Measurements from ENCODE around the gene LPCAT1.
"Not testable (repeated sequence)": the region's sequence is repeated elsewhere in the genome, so short reads cannot be mapped to it uniquely, and the experiment has no call there.

LPCAT1 gene

DNA sequence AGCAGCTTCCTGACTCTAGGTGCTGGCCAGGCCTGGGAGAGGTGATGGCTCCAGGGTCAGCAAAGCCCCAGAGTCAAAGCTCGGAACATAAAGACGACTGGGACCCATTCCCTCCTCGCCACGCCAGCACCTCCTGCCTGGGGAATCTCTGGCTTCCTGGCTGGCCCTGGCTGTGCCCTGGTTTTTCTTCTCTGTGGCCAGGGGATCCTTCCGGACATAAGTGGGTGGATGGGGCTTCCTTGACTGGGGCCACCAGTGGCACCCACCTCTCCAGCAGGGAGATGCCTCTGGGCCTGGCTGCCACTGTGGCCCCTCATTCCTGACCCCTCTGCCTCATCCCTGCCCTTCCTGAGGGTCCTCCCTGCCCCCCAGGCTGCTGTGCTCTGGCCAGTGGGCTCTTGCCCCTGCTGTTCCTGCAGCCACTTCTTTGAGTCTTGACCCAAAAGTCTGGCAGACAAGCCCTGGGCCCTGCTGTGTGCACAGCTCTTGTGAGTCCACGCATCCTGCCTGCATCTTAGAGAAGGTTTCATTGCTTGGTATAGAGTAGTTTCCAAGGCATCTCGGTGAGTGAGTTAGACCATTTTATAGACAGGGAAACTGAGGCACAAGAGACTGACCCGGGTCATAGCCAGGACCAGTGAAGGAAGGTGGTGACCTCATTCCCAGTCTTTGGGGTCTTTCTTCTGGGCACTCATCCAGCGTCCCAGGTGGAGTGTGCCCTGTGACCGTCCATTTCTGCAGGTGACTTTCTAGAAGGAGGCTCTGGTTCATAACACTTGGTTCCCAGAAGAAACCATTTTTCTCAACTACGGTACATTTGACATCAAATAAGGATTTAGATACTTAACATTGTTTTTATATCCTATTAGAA lies 17.3 kb upstream of the LPCAT1 start:
- no peak for DNase-seq (ENCODE audit: low read depth)

- no peak for DNase-seq (ENCODE audit: low read depth)
Measured at GRCh38 chr5:1540166-1540565, 16.4 kb upstream of the LPCAT1 start.

DNA sequence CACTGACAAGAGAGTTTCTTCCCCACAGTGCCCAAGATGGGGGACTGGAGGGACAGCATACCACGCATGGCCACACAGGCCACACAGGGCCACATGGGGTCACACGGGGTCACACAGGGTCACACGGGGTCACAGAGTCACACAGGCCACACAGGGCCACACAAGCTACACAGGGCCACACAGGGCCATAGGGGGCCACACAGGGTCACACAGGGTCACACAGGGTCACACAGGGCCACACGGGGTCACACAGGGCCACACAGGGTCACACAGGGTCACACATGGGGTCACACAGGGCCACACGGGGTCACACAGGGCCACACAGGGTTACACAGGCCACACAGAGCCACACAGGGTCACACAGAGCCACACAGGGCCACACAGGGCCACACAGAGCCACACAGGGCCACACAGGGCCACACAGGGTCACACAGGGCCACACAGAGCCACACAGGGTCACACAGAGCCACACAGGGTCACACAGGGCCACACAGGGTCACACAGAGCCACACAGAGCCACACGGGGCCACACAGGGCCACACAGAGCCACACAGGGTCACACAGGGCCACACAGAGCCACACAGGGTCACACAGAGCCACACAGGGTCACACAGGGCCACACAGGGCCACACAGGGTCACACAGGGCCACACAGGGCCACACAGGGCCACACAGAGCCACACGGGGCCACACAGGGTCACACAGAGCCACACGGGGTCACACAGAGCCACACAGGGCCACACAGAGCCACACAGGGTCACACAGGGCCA lies 15.8 kb upstream of the LPCAT1 start:
- DNase-seq (ENCODE audit: low read depth): not testable (repeated sequence)

DNA sequence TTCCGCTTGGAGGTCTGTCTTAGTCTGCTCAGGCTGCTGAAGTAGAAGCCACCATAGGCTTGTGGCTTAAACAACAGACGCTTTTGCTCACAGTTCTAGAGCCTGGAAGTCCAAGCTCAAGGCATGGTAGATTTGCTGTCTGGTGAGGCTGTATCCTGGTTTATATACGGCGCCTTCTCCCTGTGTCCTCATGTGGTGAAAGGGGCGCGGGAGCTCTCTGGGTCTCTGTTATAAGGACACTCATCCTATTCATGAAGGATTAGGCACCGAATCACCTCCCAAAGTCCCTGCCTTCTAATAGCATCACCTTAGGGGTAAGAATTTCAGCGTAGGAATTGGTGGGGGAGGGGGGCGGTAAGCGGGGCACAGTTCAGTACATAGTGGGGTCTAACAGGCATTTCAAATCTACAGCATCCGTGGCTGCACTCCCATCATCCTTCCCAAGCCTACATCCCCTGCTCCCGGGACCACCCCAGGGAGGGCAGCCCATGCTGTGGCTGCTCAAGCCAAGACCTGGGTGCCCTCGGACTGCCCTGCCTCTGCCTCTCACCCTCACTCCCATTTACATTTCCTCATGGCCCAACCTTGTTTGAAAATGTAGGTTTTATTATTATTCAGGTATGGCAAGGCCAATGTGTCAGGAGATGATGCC lies 15.1 kb upstream of the LPCAT1 start:
- DNase-seq (ENCODE audit: low read depth): no peak

GRCh38 chr5:1538276-1538675 lies 14.5 kb upstream of the LPCAT1 start:
- no peak for DNase-seq (ENCODE audit: low read depth)

- DNase-seq (ENCODE audit: low read depth): no peak
Measured at GRCh38 chr5:1537603-1538154, 13.9 kb upstream of the LPCAT1 start.

DNA sequence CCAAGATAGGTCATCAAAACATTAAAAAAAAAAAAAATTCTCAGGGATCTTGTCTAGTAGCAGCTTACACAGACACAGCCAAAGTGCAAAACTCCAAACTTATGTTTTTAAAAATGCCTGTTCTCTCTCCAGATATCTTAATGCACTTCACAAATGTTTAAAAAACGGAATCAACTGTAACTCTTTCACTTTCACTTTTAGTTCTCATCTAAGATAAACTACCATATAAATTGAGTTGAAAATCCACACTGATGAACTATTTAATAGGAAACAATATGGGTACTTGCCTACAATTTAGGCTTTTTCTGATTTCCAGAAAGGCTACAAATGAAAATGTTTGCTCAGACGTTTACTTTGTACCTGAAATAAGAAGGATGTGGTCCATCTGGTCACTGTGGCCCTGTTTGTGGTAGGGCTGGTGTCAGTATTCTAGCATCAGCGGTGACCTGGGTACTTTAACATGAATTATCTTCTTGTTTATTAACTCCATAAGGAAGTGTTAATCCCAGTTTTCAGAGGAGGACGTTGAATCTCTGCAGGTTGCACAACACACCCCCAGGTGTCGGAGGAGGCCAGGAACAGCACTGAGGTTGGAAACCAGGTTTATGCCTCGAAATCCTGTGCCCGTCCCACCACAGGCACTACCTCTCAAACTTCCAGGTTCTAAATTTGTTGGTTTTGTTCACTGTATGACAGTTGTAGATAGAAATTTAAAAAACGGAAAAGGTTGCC lies 13.3 kb upstream of the LPCAT1 start:
- DNase-seq (ENCODE audit: low read depth): no peak

DNA sequence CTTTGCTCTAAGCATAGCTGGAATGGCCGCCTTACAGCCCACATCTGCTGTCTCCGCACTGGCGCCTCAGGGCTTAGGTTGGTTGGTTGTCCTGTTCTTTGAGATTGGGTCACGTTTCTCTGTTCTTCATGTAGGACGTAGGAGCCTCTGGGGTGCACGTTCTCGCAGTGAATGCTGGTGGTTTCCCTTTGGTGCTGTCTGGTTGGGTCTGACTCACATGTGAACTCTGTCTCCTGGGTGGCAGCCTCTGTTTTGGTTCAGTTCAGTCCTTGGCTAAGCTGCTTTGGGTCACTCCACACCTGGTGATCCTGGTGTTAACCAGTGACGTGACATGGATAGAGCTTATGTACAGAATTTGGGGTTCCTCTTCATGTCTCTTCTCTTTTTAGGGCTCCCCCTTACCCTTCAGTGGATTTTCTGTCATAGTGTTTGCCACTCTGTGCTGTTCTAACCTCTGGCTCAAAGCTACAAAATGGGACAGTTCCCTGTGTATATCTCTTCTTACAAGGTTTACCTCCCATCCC lies 12.6 kb upstream of the LPCAT1 start:
- no peak for DNase-seq (ENCODE audit: low read depth)

DNA sequence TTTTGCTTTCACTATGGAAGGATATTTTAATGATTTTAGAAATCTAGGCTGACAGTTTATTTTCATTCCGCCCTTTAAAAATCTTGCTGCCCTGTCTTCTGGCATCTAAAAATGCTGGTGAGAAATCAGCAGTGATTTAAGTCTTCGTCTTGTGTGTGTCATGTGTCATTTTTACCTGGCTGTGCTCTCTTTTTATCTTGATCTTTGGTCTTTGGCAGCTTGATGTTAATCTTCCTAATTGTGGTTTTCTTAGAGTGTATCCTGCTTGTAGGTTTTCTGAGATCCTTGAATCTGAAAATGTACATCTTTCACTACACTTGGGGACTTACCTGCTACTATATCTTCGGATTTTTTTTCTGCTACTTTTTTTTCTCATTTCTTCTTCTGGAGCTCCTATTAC lies 11.9 kb upstream of the LPCAT1 start:
- no peak for DNase-seq (ENCODE audit: low read depth)

- no peak for DNase-seq (ENCODE audit: low read depth)
Measured at GRCh38 chr5:1532384-1532783, 8.6 kb upstream of the LPCAT1 start.

GRCh38 chr5:1529498-1529897 lies 5.7 kb upstream of the LPCAT1 start:
- DNase-seq (ENCODE audit: low read depth): no peak

- no peak for DNase-seq (ENCODE audit: low read depth)
Measured at GRCh38 chr5:1527533-1528205, 3.9 kb upstream of the LPCAT1 start.

- no peak for DNase-seq (ENCODE audit: low read depth)
Measured at GRCh38 chr5:1526681-1527131, 2.9 kb upstream of the LPCAT1 start.

- DNase-seq (ENCODE audit: low read depth): no peak
Measured at GRCh38 chr5:1526190-1526631, 2.5 kb upstream of the LPCAT1 start.

GRCh38 chr5:1525624-1526189 lies 1.9 kb upstream of the LPCAT1 start:
- no peak for DNase-seq (ENCODE audit: low read depth)

- DNase-seq (ENCODE audit: low read depth): no peak
Measured at GRCh38 chr5:1524799-1525623, 1.3 kb upstream of the LPCAT1 start.

GRCh38 chr5:1524481-1524798 lies 680 bp upstream of the LPCAT1 start:
- DNase-seq (ENCODE audit: low read depth): no peak

DNA sequence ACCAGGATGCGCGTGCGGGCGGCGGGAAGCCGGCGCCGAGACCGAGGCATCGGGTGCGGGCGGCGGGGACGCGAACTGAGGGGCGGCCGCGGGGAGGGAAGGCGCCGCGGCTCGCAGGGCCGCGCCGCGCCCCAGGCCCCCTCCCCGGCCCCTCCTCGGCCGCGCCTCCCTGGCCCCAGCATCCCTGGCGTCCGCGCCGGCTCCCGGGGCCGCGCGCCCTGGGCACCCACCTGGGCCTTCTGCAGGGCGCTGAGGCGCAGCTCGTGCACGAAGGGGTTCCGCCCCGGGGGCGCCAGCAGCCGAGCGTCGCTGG lies 324 bp downstream of the LPCAT1 start:
- DNase-seq (ENCODE audit: low read depth): no peak

GRCh38 chr5:1522601-1523479 lies 920 bp downstream of the LPCAT1 start:
- no peak for DNase-seq (ENCODE audit: low read depth)

Measured in non-pigmented ciliary epithelial cell (primary cell).